Fibroblast of pulmonary artery (primary cell): ENCODE data around the gene MYD88.

Source experiments
- DNase-seq: peaks from one replicate; pipeline ENCODE4 v3.0.0-alpha.2; 2010; ENCODE audit warnings: low read depth
- H3K4me3 ChIP-seq: replicated peaks from 2 replicates; pipeline ENCODE4 v1.5.1; 2011; ENCODE audit warnings: low read depth, mild to moderate bottlenecking, control low read depth, low read length, moderate library complexity
- TF ChIP-seq, protein P1 (sequence below): IDR thresholded peaks from 2 replicates; pipeline ENCODE4 v1.5.1; 2011; ENCODE audit warnings: mild to moderate bottlenecking, control low read depth, low read length, inconsistent platforms; ENCODE audit errors: missing control alignments

The MYD88 gene

DNA sequence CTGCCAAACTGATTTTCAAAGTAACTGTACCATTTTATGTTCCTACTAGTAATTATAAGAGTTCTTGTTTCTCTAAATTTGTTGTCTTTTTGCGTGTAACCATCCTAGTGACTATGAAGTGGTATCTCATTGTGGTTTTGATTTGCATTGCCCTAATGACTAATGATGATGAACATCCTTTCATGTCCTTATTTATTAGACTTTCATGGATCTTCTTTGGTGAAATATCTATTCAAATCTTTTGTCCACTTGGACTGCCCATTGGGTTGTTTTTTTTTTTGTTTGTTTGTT lies 30.5 kb downstream of the MYD88 start:
- no peak overlapping the region for H3K4me3 ChIP-seq
- TF ChIP-seq, protein P1, sequence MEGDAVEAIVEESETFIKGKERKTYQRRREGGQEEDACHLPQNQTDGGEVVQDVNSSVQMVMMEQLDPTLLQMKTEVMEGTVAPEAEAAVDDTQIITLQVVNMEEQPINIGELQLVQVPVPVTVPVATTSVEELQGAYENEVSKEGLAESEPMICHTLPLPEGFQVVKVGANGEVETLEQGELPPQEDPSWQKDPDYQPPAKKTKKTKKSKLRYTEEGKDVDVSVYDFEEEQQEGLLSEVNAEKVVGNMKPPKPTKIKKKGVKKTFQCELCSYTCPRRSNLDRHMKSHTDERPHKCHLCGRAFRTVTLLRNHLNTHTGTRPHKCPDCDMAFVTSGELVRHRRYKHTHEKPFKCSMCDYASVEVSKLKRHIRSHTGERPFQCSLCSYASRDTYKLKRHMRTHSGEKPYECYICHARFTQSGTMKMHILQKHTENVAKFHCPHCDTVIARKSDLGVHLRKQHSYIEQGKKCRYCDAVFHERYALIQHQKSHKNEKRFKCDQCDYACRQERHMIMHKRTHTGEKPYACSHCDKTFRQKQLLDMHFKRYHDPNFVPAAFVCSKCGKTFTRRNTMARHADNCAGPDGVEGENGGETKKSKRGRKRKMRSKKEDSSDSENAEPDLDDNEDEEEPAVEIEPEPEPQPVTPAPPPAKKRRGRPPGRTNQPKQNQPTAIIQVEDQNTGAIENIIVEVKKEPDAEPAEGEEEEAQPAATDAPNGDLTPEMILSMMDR = no peak
- no peak for DNase-seq

DNA sequence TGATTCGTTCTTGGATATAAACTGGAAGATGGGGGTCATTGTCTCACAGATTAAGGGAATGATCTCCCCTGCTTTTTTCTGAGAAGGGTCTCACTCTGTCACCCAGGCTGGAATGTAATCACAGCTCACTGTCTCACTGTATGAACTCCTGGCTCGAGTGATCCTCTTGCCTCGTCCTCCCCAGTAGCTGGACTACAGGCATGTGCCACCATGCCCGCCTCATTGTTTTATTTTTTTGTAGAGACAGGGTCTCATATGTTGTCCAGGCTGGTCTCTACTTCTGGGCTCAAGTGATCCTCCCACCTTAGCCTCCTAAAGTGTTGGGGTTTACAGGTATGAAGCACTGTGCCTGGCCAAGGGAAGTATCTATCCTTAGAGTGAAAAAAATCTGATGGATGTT lies 32.3 kb downstream of the MYD88 start:
- no peak overlapping the region for H3K4me3 ChIP-seq
- no peak for DNase-seq
- TF ChIP-seq, protein P1 = no peak

DNA sequence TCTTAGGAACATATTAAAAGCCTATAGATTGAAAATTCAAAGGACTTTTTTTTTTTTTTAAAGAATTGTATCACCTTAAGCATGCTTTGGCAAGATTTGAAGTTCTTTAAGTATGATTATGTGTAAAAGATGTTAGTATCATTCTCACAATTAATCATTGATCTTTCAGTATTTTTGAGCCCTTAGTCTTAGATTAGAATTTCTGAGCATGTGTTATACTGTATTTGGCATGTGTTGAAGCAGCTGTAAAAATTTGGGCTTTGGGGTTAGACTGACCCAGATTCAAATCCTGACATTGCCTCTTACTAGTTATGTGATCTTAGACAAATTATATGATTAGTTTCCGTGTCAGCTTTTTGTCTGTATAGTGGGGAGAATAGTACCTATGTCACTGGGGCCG lies 33.2 kb downstream of the MYD88 start:
- DNase-seq = no peak
- TF ChIP-seq, protein P1 = no peak
- H3K4me3 ChIP-seq = no peak overlapping the region

DNA sequence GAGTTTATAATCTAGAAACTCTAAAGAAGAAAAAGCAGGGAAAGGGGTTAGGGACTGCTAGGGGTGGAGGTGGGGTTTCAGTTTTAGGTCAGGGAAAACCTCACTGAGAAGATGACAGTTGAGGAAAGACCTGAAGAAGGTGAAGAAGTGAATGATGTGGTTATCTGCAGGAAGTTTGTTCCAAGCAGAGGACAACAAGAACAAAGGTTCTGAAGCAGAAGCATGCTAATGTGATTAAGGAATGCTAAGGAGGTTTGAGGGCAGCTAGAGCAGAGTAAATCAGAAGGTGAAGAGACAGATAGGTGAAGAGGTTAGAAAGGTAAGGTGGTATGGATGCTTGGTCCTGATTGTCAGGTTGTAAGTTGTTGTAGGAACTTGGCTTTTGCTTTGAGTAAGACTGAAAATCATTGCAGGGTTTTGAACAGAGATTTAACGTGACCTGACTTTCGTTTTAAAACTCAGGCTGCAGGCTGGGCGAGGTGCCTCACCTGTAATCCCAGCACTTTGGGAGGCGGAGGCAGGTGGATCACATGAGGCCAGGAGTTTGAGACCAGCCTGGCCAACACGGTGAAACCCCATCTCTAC lies 35.5 kb downstream of the MYD88 start:
- TF ChIP-seq, protein P1 = no peak
- no peak overlapping the region for H3K4me3 ChIP-seq
- DNase-seq = no peak

DNA sequence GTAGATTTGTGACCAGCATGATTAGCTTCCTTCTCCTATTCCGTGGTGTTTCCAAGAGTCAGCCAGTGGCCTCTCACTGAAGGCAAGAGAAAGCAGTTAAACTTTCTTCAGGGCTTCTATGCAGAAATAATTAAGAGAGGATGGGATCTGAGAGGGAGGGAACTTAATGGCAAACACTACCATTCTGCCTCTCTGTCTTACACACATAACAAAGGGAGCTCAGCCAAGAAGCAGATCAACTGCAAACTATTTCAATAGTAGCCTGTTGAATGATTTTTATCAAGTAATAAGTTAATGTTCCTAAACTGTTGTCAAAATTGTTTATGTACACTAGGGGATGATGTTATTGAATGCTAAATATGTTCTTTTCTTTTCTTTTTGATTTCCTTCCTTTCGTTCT lies 38.7 kb downstream of the MYD88 start:
- no peak overlapping the region for H3K4me3 ChIP-seq
- DNase-seq = no peak
- TF ChIP-seq, protein P1 = no peak

DNA sequence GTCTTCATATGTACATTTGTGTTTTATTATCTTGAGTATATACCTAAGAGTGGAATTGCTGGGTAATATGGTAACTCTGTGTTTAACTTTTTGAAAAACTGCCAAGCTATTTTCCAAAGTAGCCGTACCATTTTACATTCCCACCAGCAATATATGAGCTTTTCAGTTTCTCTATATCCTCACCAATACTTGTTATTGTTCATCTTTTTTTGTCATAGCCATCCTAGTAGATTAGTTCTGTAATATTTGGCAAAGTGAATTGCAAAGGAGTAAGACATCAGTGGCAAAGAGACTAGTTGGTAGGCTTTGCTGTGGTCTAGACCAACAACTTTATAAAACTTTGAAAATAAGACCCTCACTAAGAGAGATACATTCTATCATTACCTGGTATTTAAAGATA lies 48.3 kb downstream of the MYD88 start:
- no peak overlapping the region for H3K4me3 ChIP-seq
- no peak for DNase-seq
- TF ChIP-seq, protein P1 = no peak

DNA sequence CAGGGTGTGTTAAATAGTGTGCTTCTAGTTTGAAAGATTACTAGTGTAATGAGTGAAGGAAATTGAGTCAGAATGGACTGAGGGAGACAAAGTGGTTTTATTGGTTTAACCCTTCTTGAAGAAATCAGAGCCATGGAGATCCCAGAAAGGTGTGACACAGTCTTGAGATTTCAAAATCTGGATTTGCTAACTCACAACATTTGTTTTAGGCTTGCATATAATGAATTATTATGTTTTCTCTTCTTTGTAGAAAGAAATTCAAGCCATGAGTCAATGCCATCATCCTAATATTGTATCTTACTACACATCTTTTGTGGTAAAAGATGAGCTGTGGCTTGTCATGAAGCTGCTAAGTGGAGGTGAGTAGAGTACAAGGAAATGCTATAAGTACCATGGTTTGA lies 52.0 kb downstream of the MYD88 start:
- no peak for DNase-seq
- TF ChIP-seq, protein P1 = no peak

More for the DNA sequence above, 52.0 kb downstream of the MYD88 start:
- H3K4me3 ChIP-seq = no peak overlapping the region
